Choroid plexus epithelial cell (primary cell): ENCODE data around the gene ZNF84.

Experiments
- DNase-seq: peaks from one replicate; pipeline ENCODE4 v3.0.0-alpha.2; 2010; ENCODE audit warnings: low read depth
- H3K4me3 ChIP-seq: 2 replicates; pipeline ENCODE4 v1.5.1; 2011; ENCODE audit warnings: low read depth, mild to moderate bottlenecking, control low read depth, low read length, moderate library complexity
- CTCF ChIP-seq: conservative IDR thresholded peaks from 2 replicates; pipeline ENCODE4 v1.5.1; 2011; ENCODE audit warnings: low read depth, mild to moderate bottlenecking, control low read depth, inconsistent platforms, low read length, moderate library complexity

The ZNF84 gene

GRCh38 chr12:133037207-133038005 is at the start of gene ZNF84:
TSS of gene ZNF84 (plus strand) at chr12:133037509. CDS start at chr12:133041468, 3,959 bp downstream.
- TF ChIP-seq CTCF: no peak
- H3K4me3 ChIP-seq: peak within 1 kb of the TSS; percentile 80
- peak; percentile 99 for DNase-seq

- TF ChIP-seq CTCF: no peak
Observed at GRCh38 chr12:132998741-132999140, 38.6 kb upstream of the ZNF84 start.

DNA sequence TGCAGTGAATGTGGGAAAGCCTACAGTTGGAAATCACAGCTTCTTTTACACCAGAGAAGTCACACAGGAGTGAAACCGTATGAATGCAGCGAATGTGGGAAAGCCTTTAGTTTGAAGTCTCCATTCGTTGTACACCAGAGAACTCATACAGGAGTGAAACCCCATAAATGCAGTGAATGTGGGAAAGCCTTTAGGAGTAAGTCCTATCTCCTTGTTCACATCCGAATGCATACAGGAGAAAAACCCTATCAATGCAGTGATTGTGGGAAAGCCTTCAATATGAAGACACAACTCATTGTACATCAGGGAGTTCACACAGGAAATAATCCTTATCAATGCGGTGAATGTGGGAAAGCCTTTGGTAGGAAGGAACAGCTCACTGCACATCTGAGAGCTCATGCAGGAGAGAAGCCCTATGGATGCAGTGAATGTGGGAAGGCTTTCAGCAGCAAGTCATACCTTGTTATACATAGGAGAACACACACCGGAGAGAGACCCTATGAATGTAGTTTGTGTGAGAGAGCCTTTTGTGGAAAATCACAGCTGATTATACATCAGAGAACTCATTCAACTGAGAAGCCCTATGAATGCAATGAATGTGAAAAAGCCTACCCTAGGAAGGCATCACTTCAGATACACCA is 26.5 kb upstream of the ZNF84 start:
- H3K4me3 ChIP-seq: no peak overlapping the region
- TF ChIP-seq CTCF: no peak
- no peak for DNase-seq

More at GRCh38 chr12:132998741-132999140, 38.6 kb upstream of the ZNF84 start:
- H3K4me3 ChIP-seq: no peak overlapping the region
- peak; percentile 5 for DNase-seq

- H3K4me3 ChIP-seq: no peak overlapping the region
- no peak for TF ChIP-seq CTCF
- DNase-seq: peak; percentile 10
Observed at GRCh38 chr12:133023566-133023965, 13.7 kb upstream of the ZNF84 start.

DNA sequence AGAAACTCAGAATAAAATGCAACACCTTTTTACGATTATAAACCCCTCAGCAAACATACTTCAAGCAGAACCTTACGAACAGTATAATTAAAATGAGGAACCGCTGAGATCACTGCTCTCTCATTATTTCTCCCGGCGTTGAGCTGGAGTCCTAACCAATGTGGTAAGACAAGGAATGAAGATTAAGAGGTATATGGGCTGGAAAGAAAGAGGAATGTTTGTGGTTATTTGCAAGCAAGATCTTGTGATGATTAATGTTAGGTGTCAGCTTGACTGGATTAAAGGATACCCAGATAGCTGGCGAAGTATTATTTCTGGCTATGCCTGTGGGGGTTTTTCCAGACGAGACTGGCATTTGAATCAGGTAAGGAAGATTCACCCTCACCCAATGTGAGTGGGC is 10.3 kb upstream of the ZNF84 start:
- no peak for DNase-seq
- H3K4me3 ChIP-seq: no peak overlapping the region
- TF ChIP-seq CTCF: no peak

DNA sequence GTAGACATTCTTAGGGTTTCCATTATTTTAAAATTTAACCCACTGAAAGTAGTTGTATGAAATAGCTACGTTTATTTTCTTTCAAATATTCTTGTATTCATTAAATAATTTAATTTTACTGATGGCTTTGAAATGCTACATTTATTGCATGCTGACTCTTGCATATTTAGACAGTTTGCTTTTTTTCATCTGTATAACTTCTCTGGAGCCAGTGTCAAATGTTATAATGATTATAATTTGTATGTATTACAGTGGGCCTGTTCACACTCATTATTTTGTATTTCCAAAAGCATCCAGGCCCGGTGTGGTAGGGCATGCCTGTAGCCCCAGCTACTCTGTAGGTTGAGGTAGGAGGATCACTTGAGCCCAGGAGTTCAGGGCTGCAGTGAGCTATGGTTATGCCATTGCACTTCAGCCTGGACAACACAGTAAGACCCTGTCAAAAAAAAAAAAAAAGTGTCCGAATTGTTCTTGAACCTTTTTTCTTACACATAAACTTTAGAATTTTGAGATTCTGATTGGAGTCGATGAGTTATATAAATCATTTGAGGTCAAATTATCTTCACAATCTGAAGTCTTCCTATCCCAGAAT is 905 bp downstream of the ZNF84 start:
- no peak for DNase-seq

More for the DNA sequence above, 905 bp downstream of the ZNF84 start:
- H3K4me3 ChIP-seq: peak overlapping the region; percentile 80
- no peak for TF ChIP-seq CTCF
